ENCODE data around the gene KRT17.

DNA sequence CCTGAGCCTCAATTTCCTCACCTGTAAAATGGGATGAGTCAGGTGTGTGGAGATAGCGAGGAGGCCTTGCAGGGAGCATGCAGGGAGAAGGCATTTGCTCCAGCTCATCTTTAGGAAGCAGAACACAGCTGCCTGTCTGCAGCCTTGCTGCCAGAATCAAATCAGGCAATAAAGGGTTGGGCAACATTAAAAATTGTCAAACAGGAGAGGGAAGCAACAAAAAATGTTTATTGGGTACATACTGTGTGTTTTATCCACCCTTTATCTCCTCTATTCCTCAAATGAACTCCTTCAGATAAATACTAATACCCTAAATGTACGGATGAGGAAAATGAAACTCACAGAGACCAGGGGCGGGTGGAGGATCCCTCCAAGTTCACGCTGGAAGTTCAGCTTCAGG is 24.1 kb downstream of the KRT17 start:
- no peak for TF ChIP-seq CTCF (IDR thresholded peaks at IDR 0.05; ENCODE audit: borderline replicate concordance, extremely low read depth, low read length, poor library complexity, severe bottlenecking)
- no peak for TF ChIP-seq EZH2 (IDR thresholded peaks at IDR 0.05; ENCODE audit: borderline replicate concordance, low read depth, low read length, severe bottlenecking)
